ENCODE measurements around the gene FYCO1. TPM values are rescaled to one million over a fixed set of nuclear protein-coding genes. Genes with fewer than 3 reads are reported as not detected.
A peak's percentile ranks its signal among the peaks of the same experiment; 100 is the strongest.
"Not testable (repeated sequence)": the region's sequence is repeated elsewhere in the genome, so short reads cannot be mapped to it uniquely, and the experiment has no call there.

Gene FYCO1
- polyA plus RNA-seq, 4 donors, result 17.5 to 22.0 (median 19.2) TPM

GRCh38 chr3:46012246-46012645 lies 16.6 kb upstream of the FYCO1 start:
- no peak for DNase-seq (ENCODE audit: low read depth in 4 of 4, low spot score in 3 of 4)

- no peak for DNase-seq (ENCODE audit: low read depth in 4 of 4, low spot score in 3 of 4)
These were observed 15.0 kb upstream of the FYCO1 start for GRCh38 chr3:46010519-46011113.

- no peak for DNase-seq (ENCODE audit: low read depth in 4 of 4, low spot score in 3 of 4)
These were observed 12.4 kb upstream of the FYCO1 start for GRCh38 chr3:46008058-46008457.

GRCh38 chr3:46007280-46007679 lies 11.7 kb upstream of the FYCO1 start:
- no peak for DNase-seq (ENCODE audit: low read depth in 4 of 4, low spot score in 3 of 4)

- DNase-seq (ENCODE audit: low read depth in 4 of 4, low spot score in 3 of 4), result no peak
These were observed 10.8 kb upstream of the FYCO1 start for GRCh38 chr3:46006238-46007032.

GRCh38 chr3:46003706-46004105 lies 8.1 kb upstream of the FYCO1 start:
- DNase-seq (ENCODE audit: low read depth in 4 of 4, low spot score in 3 of 4), result not testable (repeated sequence)

- DNase-seq (ENCODE audit: low read depth in 4 of 4, low spot score in 3 of 4), result no peak
These were observed 5.6 kb upstream of the FYCO1 start for GRCh38 chr3:46001178-46001577.

GRCh38 chr3:45997942-45998341 lies 2.3 kb upstream of the FYCO1 start:
- DNase-seq (ENCODE audit: low read depth in 4 of 4, low spot score in 3 of 4), result no peak

GRCh38 chr3:45997499-45997898 lies 1.9 kb upstream of the FYCO1 start:
- not testable (repeated sequence) for DNase-seq (ENCODE audit: low read depth in 4 of 4, low spot score in 3 of 4)

GRCh38 chr3:45994419-45995235 lies 997 bp downstream of the FYCO1 start:
- DNase-seq (ENCODE audit: low read depth in 4 of 4, low spot score in 3 of 4), result peak in 1 of 4 donors; percentile 5

- no peak for DNase-seq (ENCODE audit: low read depth in 4 of 4, low spot score in 3 of 4)
These were observed 2.1 kb downstream of the FYCO1 start for GRCh38 chr3:45993421-45994027.

- DNase-seq (ENCODE audit: low read depth in 4 of 4, low spot score in 3 of 4), result no peak
These were observed 2.8 kb downstream of the FYCO1 start for GRCh38 chr3:45992821-45993221.

GRCh38 chr3:45992133-45992729 lies 3.4 kb downstream of the FYCO1 start:
- no peak for DNase-seq (ENCODE audit: low read depth in 4 of 4, low spot score in 3 of 4)

- DNase-seq (ENCODE audit: low read depth in 4 of 4, low spot score in 3 of 4), result no peak
These were observed 4.3 kb downstream of the FYCO1 start for GRCh38 chr3:45991341-45991740.

- no peak for DNase-seq (ENCODE audit: low read depth in 4 of 4, low spot score in 3 of 4)
These were observed 5.4 kb downstream of the FYCO1 start for GRCh38 chr3:45990181-45990580.

GRCh38 chr3:45988804-45989203 lies 6.8 kb downstream of the FYCO1 start:
- no peak for DNase-seq (ENCODE audit: low read depth in 4 of 4, low spot score in 3 of 4)

GRCh38 chr3:45988362-45988761 lies 7.3 kb downstream of the FYCO1 start:
- no peak for DNase-seq (ENCODE audit: low read depth in 4 of 4, low spot score in 3 of 4)

- DNase-seq (ENCODE audit: low read depth in 4 of 4, low spot score in 3 of 4), result no peak
These were observed 8.0 kb downstream of the FYCO1 start for GRCh38 chr3:45987368-45988291.

GRCh38 chr3:45986303-45986982 lies 9.2 kb downstream of the FYCO1 start:
- DNase-seq (ENCODE audit: low read depth in 4 of 4, low spot score in 3 of 4), result no peak
